Stimulated activated naive CD4-positive, alpha-beta T cell (primary cell): ENCODE data around the gene DNAJC5.
A peak's percentile ranks its signal among the peaks of the same experiment; 100 is the strongest.
"Not testable (repeated sequence)": the region's sequence is repeated elsewhere in the genome, so short reads cannot be mapped to it uniquely, and the experiment has no call there.

ENCODE experiments used
- DNase-seq, 6 experiments: peaks; one replicate each; lab custom pipeline; 2025; lab: John Stamatoyannopoulos, UW

Gene DNAJC5

DNA sequence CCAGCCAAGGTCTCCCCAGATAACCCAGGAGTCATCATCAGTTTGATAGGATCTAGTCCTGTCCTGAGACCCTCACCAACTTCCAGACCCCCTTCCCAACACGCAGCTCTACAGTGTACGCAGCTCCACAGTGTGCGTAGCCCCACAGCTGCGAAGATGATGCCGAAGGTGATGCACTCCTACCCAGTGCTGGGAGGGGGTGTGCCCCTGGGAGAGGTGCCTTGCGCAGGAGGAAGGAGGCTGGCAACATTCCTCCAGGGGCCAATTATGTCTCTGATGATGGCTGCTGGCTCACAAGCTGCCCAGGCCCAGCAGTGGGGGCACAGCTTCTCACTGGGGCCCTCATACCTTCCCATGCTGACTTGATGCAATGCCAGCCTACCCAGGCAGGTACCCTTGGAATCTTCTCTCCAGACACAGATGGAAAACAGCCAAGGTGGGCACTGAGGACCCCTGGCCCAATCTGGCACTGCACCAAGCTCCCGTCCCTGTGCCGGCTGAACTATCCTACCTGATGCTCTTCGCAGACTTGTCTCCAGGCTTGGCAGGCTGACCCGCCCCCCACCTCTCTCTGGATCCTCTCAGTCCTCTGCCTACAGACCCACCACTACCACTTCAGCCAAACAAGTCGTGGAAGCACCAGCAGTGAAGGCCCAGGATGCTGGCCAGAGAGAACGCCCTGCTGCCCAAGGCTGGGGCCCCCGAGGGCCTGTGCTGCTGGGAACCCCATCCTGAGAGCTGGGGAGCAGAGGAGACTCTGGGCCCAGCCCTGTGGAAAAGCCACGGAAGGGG, 73.4 kb downstream of the DNAJC5 start:
- DNase-seq: no peak

DNA sequence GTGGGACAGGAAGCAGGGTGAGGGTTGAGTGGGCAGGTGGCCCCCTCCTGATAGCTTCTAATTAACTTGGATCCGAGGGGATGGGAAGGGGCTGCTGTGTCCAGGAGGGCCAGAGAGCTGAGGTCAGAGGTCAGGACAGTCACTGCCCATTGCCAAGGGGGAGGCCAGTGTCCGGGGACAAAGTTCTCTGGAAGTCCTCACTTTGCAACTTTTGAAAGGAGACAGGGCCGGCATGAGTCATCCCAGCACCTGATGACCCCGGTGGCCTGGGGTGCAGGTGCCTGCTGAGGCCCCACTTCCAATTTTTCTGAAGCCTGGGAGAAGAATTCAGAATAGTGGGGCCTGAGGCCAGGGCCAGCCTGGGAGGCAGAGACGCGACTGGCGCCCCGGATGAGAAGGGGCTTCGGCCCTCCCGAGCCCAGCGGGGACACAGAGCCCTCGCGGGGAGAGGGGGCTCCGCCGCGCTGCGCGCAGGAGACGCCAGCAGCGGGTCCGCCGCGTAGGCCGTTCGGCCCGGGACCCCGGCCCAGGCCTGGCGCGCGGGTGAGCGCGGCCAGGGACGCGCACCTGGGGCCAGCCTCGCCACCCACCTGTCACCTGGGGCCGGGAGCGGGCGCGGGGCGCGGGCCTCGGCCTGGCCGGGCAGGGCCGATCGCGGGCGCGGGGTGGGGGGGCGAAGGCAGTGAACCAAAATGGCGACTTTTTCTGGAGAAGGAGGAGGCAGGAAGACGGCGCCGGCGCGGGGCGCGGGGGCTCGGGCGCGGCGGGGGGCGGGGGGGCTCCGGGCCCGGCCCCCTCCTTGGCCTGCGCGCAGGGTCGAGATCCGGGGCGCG, 74.2 kb downstream of the DNAJC5 start:
- peak in 4 of 6 experiments; percentile 41 to 66 (median 50) for DNase-seq

DNA sequence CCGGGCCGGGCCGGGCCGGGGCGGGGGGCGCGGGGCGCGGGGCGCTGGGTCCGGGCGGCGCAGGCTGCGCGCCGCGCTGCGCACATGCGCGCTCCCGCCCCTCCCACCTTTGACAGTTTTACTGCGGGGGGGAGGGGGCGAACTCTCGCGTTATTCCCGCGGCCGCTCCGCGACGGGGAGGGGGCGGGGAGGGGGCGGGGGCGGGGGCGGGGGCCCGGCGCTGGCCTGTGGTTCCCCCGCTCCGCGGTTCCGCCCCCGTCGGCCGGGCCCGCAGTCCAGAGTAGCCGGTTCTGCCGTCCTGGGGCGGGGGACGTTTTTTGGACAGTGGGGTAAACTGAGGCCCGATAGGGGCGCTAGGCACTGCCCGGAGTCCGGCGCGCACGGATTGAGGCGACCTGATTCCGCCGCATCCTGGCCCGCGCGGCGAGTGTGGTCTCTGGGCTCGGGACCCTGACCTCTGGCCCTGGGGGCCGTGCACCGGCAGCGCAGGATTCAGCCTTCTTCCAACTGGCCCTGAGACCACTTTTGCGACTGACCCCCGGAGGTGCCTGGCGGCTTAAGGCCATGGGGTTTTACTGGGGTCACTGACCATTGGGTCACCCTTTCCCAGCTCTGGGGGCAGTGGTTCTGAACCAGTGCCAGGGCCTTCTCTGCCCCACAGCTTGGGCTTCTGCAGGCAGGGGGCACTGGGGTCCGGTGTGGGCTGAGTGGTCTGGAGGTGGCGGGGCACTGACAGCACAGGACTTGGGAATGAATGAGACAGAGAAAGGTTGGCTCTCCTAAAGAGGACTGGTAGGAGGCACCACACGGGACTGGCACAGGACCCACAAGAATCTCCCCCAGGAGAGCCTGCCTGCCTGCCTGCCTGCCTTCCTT, 75.2 kb downstream of the DNAJC5 start, which contains the start of gene ZNF512B:
Gene ZNF512B, minus strand, starts transcription at position 93 of the 876 bp plus-strand sequence. CDS start 1,980 bp downstream, outside the sequence.
- peak in 5 of 6 experiments; percentile 45 to 66 (median 58) for DNase-seq

DNA sequence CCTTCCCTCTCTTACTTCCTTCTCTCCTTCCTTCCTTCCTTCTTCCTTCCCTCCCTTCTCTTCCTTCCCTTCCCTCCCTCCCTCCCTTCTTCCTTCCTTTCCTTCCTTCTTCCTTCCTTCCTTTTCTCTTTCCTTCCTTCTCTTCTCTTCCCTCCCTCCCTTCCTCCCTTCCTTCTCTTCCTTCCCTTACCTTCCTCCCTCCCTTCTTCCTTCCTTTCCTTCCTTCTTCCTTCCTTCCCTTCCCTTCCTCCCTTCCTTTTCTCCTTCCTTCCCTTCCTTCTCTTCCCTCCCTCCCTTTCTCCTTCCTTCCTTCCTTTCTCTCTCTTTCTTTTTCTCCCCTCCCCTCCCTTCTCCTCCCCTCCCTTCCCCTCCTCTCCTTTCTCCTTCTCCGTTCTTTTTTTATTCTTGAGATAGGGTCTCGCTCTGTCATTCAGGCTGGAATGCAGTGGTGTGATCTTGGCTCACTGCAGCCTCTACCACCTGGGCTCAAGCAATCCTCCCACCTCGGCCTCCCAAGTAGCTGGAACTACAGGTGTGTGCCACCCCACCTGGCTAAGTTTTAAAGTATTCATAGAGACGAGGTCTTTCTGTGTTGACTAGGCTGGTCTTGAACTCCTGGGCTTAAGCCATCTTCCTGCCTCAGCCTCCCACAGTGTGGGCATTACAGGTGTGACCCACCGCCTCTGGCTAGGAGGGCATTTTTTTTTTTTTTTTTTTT, 75.9 kb downstream of the DNAJC5 start:
- no peak for DNase-seq

DNA sequence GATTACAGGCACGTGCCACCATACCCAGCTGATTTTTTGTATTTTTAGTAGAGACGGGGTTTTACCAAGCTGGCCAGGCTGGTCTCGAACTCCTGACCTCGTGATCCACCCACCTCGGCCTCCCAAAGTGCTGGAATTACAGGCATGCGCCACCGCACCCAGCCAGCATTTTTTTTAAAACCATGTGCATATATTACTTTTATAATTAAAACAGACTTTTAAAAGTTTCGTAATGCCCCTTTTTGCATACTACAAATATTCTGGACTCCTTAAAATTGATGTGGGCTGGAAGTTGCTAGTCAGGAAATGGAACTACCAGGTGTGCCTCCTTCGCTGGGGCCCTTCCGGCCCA, 77.0 kb downstream of the DNAJC5 start:
- DNase-seq: not testable (repeated sequence)

DNA sequence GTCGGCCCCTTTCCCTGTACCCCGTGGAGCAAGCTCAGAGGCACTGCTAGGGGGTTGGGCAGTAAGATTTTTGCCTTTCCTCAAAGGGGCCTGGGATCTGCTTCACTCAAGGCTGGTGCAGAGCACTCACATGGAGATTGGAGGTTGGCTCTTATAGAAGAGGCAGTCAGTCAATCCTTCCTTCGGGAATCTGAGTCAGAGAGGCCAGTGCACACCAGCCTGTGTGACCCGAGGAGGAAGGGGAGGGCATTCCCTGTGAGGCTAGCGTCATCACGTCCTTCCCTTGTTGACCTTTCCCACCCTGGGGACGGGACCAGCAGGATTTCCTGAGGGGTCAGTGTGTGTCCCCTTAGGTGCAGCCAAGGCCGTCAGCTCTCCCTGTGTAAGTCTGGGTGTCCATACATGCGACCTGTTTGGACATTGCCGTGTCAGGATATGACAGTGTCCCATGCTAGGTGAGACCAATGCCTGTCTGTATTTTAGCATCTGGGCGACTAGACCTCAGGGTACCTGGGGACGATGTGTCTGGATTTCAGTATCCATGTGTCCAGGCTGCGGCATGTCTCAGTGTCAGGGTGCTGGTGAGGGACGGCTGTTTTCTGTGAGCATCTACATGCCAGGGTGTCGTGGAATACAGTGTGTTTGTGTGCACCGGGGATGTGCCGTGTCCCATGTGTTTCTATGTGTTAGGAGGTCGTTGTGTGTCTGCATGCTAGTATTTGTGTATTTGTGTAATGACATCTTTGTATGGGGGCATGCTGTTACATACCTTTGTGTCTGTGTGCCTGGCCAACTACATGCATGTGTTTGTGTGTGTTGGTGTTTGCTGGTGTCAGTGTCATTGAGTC, 77.6 kb downstream of the DNAJC5 start:
- no peak for DNase-seq

DNA sequence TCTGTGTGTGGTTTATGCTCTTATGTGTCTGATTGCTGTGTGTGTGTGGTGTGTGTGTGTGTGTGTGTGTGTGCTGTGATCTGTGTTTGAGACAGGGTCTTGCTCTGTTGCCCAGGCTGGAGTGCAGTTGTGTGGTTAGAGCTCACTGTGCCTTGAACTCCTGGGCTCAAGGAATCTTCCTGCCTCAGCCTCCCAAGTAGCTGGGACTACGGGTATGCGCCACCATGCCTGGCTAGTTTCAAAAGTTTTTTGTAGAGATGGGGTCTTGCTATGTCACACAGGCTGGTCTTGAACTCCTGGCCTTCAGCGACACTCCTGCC, 78.2 kb downstream of the DNAJC5 start:
- DNase-seq: no peak

DNA sequence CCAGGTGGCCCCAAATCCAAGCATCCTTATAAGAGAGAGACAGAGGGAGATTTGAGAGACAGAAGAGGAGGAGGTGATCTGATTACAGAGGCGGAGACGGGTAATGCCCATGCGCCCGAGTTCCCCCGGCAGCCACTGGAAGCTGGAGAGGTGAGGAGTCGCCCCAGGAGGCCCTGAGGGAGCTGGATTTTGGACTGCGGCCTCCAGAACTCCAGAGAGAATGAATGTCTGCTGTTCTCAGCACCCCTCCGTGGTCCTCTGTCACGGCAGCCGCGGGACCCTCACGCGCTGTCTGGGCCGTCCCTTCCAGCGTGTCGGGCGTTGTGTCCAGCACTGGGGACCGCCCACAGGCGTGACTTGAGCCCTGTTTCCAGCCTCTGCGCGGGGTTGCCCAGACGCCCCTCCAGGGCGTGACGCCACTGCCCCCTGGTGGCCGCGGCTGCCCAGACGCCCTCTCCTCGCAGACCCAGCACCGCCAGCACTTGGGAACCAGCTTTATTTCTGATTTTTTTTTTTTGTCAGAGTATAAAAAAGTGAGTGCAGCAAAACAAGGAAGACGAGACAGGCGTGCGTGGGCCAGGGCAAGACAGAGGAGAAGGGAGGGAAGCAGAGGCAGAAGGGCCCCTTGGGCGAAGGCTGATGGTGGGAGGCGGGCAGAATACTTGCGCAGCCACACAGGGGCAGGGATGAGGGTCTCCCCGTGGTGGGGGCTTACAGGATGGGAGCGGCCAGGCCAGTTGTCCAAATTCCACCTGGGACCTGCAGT, 78.9 kb downstream of the DNAJC5 start:
- DNase-seq: peak; percentile 40 to 86 (median 74)

DNA sequence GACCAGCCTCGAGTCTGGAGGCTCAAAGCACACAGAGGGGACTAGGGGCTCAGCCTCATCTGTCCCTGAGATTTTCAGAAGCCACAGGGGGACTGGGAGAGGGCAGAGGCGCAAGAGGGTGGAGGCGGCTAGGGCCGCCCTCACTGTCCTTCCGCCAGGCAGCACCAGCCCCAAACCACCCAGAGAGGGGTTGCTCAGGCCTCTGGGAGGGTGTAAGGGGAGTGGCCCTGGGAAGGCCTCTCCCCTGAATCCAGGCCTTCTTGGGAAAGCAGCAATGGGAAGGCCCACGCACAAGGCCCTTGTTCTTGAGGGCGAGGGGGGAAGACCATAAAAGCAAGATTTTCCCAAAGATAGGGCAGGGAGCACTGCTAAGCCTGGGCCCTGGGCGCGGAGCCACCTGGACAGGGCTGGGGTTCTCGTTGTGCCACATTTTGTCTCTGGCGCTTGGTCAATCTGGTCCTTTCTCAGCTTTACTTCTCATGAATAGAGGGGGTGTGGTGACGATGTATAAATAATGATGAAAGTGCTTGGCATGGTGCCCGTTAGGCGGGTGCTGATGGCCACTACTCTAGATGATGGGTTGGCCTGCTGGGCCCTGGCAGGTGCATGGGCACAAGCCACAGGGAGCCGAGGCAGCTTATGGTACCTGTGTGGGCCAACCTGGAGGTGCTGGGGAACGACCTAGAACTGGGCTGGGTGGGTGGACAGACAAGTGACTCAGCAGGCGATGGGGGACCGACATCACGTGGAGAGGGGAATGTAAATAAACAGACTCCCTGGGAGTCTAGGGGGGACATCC, 79.7 kb downstream of the DNAJC5 start:
- no peak for DNase-seq

DNA sequence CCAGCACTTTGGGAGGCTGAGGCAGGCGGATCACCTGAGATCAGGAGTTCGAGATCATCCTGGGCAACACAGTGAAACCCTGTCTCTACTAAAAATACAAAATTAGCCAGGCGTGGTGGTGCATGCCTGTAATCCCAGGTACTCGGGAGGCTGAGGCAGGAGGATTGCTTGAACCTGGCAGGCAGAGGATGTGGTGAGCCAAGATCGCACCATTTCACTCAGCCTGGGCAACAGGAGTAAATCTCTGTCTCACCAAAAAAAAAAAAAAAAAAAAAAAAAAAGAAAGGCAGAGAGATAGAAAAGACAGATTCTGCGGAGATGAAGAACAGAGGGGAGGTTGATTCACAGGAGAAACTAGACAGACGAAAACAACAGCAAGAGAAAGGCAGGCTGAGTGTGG, 81.6 kb downstream of the DNAJC5 start:
- peak in 1 of 6 experiments; percentile 23 for DNase-seq

DNA sequence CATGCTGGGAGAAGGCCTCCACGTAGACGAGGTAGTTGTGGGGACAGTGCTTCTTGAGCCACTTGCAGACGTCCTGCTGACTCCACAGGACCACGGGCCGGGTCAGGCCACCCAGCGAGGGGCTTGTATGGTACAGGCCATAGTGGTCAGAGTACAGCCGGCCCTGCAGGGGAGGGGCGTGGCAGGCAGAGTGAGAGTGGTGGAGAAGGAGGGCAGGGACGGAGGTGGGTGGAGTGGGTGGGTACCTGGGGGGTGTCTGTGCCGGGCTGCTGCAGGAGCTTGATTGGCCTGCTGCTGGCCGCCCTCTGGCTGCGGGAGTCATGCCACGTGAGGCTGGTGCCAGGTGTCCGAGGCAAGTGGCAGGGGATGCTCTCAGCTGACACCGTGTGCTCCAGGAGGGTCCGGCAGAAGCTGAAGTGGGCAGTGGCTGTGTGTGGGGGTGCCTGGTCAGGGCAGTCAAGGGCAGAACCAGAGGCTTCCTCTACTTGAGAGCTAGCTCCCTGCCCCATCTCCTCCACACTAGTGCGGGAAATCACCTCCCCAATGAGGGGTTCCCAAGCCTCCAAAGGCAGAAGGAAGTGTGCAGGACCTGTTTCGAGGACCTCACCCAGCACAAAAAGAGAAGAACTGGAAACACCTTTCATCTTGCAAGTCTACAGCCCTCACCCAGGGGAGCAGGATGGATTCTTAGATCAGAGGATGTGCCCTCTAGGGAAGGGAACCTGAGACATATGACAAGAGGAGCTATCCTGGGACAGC, 82.2 kb downstream of the DNAJC5 start:
- no peak for DNase-seq

DNA sequence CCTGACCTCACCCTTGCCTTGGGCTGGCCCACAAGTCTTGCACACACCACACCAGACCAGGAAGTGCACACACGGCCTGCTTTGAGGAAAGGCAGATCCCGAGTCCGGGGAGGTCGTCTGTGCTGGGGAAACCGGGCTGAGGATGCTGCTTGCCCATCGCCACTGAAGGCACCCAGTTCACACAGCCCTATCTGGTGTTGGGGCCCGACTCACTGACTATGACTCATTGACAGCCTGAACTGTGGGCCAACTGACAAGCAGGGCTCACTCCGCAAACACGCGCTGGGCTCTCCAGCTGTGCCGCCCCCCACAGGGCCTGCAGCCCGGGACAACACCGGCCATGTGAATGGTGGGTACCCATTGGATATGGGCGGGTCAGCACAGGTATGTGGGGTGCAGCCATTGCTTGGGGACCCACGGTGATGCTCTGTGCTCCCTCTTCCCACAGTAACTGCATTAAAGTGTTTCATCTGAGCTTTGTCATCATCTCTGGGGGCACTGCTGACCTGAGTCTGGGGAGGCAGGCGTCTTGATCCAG, 82.9 kb downstream of the DNAJC5 start:
- peak in 1 of 6 experiments; percentile 26 for DNase-seq

DNA sequence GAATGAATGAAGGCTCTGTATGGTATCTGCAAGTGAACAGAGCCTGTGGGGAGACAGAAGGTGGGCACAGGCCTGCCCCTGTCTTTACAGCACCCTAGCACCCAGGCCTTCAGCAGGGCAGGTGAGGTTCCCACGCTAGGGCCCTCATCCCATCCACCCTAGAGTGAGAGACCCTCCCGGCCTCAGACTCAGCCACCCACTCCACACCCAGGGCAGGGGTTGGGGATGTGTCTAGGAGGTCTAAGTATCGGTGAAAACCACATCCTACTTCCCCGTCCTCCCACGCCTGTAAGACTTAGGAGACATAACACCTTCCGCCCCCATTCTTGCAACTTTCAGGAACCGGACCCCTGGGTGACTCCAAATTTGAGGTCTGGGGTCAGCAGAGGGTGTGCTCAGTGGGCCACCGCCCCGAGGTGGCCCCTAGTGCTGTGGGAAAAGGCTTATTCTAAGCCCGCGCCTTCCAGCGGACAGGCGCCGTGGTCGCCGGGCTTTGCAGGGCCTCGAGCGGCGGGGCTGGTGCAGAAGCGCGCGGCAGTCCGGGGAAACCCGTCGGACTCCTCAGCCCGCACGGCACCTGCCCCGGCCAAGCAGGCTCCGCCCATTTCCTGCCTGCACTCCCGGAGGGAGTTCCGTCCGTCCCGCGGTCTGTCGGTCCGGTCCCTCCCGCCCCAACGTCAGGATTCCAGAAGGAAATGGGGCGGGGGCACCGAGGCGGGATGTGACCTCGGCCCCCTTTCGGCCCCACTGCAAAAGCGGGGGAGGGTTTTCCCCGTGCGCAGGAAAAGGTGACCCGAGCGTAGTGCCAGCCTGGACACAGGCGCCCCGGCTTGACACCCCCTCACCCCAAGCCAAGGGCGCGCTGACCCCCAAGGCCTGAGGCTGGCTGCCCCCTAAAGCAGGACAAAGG, 83.6 kb downstream of the DNAJC5 start:
- DNase-seq: peak in 5 of 6 experiments; percentile 25 to 49 (median 30)

DNA sequence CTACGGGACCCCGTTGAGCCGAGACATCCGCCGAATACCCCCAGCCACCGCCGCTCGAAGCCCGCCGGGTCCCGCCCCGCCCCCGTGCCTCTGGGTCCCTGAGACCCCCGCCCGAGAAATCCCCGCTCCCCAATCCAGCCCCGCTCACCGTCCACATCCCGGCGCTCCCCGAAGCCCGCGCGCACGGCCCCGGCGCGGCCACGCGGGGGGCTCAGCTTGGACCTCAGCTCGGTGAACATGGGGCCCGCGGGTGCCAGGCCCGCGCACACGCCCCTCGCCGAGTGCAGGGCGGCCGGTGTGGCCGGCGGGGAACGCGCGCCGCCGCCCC, 84.3 kb downstream of the DNAJC5 start:
- DNase-seq: no peak

DNA sequence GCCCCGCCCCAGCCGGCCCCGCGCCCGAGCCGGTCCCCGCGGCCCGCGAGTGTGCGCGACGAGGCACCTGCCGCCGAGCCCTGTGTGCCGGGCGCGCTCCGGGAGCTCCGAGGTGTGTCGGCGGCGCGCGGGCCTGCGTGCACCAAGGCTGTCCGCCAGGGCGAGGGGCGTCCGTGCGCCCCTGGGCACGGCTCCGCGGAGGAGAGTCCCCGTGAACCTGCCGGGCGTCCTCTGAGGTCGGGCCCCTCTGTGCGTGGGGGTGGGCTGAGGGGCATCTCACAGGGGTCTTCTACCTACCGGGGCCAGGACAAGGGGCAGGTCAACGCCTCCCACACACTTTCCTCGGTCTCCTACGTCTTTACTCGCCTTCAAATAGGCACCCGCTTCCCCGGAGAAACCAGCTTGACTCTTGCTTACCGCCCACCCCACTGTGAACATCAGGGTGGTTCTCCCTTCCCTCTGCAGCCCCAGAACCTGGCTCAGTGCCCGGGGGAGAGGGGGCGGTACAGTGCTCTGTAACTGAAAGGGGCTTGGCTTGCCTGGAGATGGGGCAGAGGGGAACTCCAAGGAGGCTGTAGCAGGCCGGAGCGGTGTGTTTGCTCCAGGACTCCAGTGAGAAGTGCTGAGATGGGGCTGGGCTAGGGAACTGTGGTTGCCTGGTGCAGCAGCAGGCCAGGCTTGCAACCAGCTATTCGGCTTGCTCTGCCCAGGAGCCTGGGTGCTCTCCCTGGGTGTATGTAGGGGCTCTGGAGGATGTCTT, 84.8 kb downstream of the DNAJC5 start, which contains the start of gene SAMD10:
Gene SAMD10, minus strand, starts transcription at position 86 of the 760 bp plus-strand sequence. CDS start 175 bp downstream, outside the sequence.
- DNase-seq: peak; percentile 24 to 79 (median 66)

DNA sequence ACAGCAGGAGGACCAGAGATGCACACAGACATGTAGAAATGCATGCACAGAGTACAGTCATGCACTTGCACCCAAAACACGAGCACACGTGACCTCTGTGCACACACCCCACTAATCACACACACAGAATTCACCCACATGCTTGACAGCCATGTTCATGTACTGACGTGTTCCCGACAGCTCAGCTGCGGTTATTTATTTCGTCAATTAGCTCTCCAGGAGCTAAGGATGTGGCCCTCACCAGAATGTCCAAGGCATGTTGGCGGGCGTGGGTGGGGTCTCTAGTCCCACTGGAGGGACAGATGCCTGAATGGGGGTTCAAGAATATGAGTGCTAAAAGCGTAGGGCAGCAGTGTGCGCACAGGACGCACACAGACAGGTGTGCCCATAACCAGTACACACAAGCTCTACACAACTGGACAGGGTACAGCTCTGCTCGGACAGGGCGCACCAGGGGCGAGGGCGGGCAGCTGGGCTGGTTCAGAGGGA, 85.4 kb downstream of the DNAJC5 start:
- peak in 3 of 6 experiments; percentile 54 to 66 (median 57) for DNase-seq
